ENCODE measurements around the gene MT1H.
"Not testable (repeated sequence)": the region's sequence is repeated elsewhere in the genome, so short reads cannot be mapped to it uniquely, and the experiment has no call there.

MT1H gene

DNA sequence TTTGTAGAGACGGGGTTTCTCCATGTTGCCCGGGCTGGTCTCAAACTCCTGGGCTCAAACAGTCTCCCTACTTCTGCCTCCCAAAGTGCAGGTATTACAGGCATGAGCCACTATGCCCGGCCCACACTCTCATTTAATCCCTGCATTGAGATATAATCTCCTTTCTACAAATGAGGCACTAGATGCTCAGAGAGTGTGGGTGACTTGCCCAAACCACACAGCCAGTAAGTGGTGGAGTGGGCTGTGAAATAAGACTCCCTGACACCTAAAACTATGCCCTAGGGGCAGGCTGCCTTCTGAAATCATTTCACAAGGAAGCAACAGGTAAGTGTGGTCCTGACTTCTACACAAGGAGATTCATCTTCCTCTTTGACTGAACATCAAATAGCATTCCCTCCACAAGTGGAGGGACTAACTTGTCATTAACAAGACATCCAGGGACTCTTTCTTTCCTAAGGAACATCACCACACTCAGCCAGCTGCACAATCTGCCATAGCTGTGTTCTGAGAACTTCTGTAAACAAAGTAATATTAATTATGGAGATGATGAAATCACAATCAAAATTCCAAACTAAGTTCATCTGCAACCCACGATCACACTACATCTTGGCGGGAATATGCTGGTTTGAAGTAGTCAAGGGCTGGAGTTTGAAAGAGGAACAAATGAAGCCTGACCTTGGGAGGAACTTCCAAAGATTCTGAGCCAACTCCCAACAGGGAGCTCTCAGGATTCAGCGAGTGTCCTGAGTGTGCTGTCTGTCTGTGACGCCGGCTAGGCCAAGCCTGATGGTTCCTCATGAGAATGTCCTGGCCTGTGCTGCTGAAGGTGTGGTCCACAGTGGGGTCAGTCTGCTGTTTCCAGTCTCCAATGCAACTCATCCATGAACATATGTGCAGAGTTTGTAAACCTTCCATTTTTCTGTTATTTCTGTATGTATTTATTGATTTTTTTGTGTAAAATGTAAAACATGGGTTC lies 4.0 kb upstream of the MT1H start:
- DNase-seq = not testable (repeated sequence)

DNA sequence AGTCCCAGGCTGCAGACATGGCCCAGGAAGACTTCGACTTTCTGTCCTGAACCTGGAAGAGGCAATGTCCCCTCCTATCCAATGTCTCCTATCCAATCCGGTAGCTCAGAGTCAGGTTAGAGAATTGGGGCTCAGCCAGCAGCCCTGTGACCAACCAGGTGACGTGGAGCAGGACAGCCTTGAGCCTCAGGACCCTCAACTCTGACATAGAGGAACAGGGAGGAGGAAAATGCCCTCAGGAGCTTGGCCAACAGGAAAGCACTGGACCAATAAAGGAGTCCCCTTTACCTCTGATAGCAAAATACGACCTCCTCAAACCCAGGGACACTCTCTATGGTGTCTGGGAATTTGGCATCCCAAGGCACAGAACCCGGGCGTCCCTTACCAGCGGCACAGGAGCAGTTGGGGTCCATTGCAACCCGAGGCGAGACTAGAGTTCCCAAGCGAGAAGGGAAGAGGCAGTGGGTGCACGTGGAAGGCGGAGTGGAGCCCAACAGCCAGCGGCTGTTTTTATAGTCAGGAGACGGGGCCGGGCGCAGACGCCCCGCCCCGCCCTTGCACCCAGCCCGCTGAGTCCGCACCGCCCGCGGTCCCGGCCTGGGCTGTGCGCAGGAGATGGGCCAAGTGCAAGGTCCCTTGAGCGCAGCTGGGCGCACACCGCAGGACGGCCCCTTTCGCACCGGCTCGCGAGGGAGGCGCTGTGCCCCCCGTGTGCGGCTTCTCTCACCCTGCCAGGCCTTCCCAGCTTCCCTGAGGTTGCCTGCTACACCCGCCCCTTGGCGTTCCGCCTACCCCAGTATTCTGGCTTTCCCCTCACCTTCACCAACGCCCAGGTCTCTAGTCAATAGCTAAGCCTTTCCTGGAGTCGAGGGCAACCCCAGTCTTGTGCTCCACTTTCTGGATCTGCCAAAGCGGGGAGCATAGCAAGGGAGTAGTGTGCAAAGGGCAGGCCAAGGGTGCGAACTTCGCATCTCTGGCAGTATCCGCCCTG lies 1.7 kb upstream of the MT1H start, which contains the start of gene MT1G:
MT1G (minus strand) TSS at position 485 of the 991 bp plus-strand sequence; CDS start at position 413, 72 bp downstream.
- DNase-seq = no peak

DNA sequence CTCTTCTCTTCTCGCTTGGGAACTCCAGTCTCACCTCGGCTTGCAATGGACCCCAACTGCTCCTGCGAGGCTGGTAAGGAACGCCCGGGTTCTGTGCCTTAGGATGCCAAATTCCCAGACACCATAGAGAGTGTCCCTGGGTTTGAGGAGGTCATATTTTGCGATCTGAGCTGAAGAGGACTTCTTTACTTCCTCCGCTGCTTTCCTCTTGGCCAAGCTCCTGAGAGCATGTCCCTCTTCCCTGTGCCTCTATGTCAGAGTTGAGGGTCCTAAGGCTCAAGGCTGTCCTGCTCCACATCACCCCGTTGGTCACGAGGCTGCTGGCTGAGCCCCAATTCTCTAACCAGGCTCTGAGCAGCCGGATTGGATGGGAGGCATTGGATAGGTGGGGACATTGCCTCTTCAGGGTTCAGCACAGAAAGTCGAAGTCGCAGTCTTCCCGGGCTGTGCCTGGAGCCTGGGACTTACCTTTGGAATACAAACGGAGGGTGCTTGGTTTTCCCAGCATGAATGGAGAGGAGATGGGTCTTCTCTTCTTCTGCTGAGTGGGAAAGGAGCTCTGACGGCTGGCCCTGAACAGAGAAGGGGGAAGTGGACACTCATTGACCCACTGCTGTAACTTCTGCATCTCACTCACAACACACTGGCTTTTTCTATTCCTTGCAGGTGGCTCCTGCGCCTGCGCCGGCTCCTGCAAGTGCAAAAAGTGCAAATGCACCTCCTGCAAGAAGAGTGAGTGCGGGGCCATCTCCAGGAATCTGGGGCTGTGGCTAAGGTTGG lies 416 bp downstream of the MT1H start:
- DNase-seq = no peak

DNA sequence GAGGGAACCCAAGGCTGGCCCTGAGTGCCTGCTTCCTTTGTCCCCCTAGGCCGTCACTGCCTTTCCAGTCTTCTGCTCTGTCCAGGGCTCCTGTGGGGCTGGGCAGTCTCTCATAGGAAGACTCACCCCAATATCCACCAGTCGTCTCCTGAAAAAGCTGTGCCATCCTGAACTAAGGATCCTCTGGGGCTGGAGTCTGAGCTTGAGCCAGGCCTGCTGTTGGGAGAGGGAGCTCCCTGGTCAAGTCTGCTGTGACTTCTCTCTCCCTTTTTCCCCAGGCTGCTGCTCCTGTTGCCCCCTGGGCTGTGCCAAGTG lies 963 bp downstream of the MT1H start:
- DNase-seq = no peak

DNA sequence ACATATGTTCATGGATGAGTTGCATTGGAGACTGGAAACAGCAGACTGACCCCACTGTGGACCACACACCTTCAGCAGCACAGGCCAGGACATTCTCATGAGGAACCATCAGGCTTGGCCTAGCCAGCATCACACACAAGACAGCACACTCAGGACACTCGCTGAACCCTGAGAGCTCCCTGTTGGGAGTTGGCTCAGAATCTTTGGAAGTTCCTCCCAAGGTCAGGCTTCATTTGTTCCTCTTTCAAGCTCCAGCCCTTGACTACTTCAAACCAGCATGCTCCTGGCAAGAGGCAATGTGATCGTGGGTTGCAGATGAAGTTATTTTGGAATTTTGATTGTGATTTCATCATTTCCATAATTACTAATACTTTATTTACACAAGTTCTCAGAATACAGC lies 2.1 kb downstream of the MT1H start:
- not testable (repeated sequence) for DNase-seq

DNA sequence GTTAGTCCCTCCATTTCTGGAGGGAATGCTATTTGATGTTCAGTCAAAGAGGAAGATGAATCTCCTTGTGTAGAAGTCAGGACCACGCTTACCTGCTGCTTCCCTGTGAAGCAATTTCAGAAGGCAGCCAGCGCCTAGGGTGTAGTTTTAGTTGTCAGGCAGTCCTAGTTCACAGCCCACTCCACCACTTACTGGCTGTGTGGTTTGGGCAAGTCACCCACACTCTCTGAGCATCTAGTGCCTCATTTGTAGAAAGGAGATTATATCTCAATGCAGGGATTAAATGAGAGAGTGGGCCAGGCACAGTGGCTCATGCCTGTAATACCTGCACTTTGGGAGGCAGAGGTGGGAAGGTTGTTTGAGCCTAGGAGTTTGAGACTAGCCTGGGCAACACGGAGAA lies 2.6 kb downstream of the MT1H start:
- DNase-seq = not testable (repeated sequence)

DNA sequence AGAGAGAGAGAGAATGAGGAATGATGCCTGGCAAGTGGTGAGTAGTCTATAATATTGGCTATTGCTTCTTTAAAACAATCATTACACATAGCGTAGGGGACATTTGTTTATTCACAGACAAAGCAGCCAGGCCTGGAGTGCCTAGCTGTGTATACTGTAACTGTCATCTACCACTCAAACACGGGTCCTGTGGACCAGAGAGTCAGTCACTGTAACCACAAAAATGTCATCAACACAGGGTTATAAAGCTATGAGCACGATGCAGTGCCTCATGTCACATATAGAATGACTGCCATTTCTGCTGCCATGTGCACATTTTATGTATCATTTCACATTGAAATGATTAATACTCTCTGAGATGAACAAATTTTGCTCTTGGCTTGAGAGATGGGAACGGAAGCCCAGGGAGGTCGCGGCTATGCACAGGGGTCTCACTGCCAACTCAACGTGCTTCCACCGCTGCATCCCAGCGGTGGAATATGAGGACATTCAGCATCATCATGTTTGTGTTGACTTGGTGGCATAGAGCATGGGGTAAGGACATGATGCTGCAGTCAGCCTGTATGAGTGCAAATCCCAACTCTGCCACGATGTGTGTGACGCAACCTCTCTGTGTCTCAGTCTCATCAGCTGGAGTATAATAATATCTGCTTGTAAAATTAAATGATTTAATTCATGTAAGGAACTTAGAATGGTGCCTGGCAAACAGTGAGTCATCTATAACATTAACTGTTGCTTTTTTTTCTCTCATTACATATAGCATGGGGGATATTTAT lies 3.3 kb downstream of the MT1H start:
- no peak for DNase-seq

DNA sequence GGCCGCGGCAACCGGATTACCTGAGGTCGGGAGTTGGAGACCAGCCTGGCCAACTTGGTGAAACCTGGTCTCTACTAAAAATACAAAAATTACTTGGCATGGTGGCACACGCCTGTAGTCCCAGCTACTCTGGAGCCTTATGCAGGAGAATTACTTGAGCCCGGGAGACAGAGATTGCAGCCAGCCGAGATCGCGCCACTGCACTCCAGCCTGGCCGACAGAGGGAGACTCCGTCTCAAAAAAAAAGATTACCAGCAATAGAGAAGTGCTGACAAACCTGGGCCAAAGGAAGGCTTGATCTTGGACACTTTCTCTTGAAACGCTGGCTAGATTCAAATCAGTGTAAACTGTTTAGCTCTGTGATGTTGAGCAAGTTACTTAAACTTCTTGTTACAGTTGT lies 4.3 kb downstream of the MT1H start:
- no peak for DNase-seq

DNA sequence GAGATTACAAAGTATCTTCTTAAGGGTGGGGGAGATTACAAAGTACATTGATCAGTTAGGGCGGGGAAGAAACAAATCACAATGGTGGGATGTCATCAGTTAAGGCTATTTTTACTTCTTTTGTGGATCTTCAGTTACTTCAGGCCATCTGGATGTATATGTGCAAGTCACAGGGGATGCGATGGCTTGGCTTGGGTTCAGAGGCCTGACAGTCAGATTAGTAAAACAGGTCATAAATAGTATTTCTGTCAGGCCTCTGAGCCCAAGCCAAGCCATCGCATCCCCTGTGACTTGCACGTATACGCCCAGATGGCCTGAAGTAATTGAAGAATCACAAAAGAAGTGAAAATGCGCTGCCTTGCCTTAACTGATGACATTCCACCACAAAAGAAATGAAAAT lies 5.0 kb downstream of the MT1H start:
- DNase-seq = not testable (repeated sequence)

DNA sequence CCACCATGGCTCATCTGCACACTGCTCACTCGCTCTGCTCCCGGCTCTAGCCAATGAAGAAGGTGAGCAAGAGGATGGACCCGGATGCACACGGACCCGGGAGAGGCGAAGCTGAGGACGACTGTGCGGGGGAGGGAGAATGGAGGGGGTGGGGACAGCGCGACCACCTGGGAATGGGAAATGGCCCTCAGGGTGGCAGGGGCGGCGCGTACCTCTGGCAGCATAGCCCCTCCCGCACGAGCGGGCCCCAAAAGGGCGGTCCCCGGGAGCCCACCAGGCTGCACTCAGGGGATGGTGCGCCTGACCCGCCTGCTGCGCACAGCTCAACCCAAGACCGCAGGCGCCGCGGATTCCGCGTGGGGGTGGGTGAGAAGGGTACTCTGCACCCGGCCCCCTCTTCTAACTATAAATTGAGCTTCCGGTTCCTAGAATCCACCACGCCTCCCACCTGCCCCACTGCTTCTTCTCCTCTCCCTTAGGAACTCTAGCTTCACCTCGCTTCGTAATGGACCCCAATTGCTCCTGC lies 6.1 kb downstream of the MT1H start:
- no peak for DNase-seq

DNA sequence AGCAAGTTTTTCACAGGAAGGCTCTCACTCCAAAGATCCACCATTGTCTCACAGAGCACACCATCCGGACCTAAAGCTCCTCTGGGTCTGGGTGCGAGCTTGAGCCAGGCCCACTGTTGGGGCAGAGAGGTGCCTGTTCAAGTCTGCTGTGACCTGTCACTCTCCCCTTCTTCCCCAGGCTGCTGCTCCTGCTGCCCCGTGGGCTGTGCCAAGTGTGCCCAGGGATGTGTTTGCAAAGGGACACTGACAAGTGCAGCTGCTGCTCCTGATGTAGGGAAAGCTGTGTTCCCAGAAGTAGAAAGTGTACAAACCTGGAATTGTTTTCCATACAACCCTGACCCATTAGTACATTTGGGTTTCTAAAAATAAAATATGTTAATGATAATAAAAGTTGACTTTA lies 7.9 kb downstream of the MT1H start:
- no peak for DNase-seq

DNA sequence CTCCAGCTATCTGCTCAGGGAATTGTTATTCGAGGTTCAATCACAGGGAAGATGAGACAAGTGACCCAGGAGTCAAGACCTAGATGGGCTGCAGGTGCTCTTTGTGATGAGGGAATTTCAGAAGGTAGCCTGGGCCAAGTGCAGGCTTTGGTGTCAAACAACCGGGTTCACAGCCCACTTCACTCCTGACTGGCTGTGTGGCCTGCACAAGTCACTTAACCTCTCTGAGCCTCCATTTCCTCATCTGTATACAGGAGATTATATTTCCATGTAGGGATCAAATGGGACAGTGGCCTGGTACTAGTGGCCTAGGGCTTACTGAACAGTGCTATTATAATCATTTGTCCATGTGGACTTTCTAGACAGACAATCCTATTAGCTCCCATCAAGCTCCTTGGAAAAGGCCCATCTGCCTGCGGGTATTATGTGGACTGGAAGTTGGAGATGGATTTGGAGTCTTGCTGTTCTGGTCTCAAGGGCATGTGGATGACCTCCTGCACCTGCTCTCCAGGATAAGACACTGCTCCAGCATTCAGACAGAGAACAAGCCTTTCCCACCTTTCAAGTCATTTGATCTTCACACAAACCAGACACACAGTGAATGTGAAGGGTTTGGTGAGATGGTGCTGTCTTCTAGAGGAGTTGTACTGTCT lies 9.6 kb downstream of the MT1H start:
- no peak for DNase-seq

DNA sequence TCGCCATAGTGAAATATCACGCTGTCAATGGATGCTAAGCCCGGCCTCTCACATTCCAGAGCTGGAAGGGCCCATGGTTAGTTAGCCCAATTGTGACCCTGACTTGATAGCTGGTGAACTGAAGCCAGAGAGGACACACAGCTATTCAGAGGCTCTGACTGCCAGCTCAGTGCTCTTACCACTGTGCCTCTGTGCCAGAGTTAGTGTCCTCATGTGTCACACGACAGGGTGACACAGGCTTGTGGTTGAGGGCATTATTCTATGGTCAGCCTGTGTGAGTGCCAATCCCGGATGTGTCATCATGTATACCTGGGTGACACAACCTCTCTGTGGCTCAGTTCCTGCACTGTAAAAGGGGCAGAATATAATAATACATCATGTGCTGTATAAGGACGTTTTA lies 10.2 kb downstream of the MT1H start:
- DNase-seq = no peak

DNA sequence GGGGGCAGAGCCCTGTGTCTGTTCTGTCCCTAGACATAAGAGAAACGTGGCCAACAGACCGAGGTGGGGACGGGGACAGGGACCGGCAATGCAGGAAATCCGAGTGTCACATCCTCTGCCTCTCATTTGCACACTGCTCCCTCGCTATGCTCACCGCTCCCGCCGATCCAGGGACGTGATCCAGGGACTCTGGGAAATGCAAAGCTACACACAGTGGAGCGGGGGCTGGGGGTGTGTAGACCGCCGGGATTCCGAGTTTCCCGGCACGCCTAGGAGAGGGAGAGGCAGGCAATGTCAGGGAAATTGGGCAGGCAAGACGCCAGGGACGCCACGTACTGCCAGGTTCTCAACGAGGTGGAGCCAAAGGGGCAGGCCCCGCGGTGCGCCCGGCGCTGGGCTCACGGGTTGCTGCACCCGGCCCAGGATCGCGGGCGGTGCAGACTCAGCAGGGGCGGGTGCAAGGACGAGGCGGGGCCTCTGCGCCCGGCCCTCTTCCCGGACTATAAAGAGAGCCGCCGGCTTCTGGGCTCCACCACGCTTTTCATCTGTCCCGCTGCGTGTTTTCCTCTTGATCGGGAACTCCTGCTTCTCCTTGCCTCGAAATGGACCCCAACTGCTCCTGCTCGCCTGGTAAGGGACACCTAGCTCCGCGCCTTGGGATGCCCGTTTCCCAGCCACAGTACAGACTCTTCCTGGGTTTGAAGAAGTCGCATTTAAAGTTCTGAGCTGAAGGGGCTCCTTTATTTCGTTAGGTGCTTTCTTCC lies 12.5 kb downstream of the MT1H start, which contains the start of gene MT1X:
MT1X (plus strand) TSS at position 532 of the 764 bp plus-strand sequence; CDS start at position 603, 71 bp downstream.
- peak; percentile 80 for DNase-seq

DNA sequence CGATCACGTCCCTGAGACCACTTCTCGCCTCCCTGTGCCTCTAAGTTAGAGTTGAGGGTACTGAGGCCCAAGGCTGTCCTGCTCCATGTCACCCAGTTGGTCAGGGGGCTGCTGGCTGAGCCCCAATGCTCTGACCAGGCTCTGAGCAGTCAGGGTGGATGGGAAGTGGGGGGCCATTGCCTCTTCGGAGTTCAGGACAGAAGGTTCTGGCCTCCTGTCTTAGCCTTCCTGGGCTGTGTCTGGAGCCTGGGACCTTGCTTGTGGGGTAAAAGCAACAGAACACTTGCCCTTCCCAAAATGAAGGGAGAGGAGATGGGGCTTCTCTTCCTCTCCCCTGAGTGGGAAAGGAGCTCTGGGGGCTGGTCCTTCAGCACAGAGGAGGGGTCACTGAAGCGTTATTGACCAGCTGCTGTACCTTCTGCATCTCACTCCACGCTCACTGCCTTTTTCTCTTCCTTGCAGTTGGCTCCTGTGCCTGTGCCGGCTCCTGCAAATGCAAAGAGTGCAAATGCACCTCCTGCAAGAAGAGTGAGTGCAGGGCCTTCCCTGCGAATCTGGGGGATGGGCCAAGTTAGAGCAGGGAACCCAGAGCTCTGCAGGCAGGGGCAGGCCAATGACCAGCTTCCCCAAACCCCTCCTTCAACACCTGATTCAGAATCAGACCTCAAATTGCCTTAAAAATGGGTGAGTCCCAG lies 13.2 kb downstream of the MT1H start:
- DNase-seq = no peak

DNA sequence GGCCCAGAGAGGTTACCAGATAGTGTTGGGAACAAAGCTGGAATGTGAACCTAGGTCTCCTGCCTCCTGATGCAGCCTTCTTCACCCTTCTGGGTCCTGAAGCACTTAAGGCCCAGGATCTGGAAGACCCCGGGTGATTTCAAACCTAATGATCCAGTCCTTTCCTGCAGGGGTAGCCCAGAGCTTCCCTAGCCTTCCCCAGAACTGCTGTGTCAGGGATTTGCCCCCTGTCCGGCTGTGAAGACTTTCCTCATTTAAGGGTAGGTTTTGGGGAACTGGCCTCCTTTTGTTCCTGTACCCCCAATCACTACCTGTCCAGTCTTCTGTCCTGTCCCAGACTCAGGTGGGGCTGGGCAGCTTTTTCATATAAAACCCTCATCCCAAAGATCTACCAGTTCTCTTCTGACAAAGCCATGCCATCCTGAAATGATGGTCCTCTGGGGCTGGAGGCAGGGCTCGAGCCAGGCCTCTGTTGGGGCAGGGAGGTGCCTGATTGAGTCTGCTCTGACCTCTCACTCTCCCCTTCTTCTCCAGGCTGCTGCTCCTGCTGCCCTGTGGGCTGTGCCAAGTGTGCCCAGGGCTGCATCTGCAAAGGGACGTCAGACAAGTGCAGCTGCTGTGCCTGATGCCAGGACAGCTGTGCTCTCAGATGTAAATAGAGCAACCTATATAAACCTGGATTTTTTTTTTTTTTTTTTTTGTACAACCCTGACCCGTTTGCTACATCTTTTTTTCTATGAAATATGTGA lies 14.0 kb downstream of the MT1H start:
- DNase-seq = no peak

DNA sequence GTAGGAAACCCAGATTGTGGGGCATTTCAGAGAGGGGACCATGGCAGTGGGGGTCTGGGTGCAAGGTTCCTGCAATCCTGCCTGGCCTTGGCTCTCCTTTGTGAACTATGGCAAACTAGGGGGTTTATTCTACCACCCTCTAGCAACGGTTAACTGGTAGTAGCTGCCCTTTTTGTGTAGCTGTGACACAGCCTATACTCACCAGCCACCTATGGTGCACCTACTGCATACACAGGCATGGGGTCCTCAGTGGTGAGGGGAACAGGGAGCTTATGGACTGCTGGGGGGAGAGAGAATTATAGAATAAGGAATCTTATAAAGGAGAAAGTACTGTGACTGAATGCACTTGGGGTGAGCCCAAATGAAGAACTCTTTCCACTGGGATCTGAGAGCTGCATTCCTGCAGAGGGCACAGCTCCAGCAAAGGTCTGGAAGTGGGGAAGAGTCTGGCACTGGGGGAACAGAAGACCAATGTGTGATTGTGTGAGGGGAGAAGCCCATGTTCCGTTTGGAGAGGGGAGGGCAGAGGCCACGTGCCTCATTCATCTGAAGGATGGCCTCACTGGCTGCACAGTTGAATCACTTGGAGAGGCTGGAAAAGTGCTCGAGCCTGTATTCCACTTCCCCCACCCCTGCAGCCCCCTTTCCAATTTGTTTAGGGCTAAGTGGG lies 14.8 kb downstream of the MT1H start:
- no peak for DNase-seq

DNA sequence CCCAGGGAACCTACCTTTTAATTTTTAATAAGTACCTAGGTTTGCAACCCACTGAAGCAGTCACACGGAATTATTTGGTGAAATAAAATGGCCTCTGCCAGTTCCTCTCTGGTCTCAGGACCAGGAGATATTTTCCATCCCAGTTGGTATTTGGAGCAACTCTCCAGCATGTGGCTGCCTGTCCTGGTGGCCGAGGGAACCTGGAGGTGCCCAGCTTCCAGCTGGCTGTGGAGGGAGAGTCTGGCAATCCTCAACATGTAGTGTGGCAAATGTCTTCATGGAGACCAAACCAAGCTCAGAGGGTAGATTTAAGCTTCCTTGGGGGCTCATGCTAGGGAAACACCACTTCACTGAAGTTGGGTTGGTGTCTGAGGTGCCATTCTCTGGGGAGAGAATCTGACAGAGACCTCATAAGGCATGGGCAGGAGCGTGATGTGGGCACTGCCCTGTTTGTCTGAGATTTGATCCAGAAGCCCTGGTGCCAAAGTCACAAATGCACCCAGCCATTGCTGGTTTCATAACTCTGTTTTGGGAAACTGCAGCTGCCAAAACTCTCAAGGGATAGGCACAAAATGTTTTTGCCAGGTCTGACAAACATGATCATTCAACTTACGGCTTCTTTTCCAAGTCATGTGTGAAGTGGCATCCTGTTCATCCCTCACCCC lies 15.4 kb downstream of the MT1H start:
- no peak for DNase-seq
